ENCODE results near the gene PKP4. TPM values are rescaled to one million over a fixed set of nuclear protein-coding genes. Genes with fewer than 3 reads are reported as not detected.

Gene PKP4
- total RNA-seq, 1 donor from 2014 or later: 62.9 TPM

DNA sequence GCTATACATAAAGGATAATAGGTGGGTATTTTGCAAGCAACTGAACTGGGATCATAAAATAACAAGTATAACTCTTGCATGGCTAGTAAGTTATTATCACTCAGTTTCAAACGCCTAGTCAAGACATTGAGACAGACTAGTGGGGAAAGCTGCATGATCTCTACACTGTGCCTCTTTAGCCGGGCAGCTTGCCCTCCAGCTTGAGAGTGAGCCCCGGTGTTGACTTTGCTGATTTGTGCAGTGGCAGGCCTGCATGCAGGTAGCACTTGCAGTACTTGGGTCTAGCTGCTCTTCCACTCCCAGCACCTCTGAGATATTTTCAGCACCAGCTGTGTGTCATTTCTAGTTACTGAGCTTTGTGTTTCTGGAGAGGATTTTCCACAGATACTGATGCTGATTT is 219.5 kb downstream of the PKP4 start:
- TF ChIP-seq, protein P1, sequence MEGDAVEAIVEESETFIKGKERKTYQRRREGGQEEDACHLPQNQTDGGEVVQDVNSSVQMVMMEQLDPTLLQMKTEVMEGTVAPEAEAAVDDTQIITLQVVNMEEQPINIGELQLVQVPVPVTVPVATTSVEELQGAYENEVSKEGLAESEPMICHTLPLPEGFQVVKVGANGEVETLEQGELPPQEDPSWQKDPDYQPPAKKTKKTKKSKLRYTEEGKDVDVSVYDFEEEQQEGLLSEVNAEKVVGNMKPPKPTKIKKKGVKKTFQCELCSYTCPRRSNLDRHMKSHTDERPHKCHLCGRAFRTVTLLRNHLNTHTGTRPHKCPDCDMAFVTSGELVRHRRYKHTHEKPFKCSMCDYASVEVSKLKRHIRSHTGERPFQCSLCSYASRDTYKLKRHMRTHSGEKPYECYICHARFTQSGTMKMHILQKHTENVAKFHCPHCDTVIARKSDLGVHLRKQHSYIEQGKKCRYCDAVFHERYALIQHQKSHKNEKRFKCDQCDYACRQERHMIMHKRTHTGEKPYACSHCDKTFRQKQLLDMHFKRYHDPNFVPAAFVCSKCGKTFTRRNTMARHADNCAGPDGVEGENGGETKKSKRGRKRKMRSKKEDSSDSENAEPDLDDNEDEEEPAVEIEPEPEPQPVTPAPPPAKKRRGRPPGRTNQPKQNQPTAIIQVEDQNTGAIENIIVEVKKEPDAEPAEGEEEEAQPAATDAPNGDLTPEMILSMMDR (IDR thresholded peaks at IDR 0.05; ENCODE audit: unreplicated experiment): no peak
- no peaks in the 10 kb centered on the region for H3K9me3 Mint-ChIP-seq (ENCODE audit: low read depth)
- no peaks in the 10 kb centered on the region for H3K27me3 Mint-ChIP-seq
- H3K36me3 Mint-ChIP-seq (ENCODE audit: insufficient read depth): peaks cover 17% of the 10 kb centered on the region
- H3K4me1 Mint-ChIP-seq (ENCODE audit: low read depth): no peaks in the 10 kb centered on the region
- no peak for DNase-seq (ENCODE audit: low spot score, unreplicated experiment)
- H3K4me3 Mint-ChIP-seq (ENCODE audit: low read depth): no peak overlapping the region
- H3K27ac Mint-ChIP-seq: no peak overlapping the region

DNA sequence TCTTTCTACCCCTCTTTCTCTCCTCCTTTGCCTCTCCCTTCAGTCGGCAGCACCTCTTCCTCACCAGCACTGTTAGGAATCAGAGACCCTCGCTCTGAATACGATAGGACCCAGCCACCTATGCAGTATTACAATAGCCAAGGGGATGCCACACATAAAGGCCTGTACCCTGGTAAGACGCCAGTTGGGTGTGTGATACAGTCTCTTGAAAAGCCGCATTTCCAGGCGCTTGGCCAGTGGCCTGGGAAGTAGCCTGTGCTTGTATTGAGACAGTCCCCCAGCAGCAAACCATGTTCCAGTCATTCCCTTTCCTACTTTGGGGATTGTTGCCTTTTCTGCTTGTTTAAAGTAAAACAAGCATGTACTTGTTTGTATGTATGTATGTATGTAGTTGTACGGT is 219.9 kb downstream of the PKP4 start:
- H3K27ac Mint-ChIP-seq: no peak overlapping the region
- TF ChIP-seq, protein P1 (IDR thresholded peaks at IDR 0.05; ENCODE audit: unreplicated experiment): no peak

DNA sequence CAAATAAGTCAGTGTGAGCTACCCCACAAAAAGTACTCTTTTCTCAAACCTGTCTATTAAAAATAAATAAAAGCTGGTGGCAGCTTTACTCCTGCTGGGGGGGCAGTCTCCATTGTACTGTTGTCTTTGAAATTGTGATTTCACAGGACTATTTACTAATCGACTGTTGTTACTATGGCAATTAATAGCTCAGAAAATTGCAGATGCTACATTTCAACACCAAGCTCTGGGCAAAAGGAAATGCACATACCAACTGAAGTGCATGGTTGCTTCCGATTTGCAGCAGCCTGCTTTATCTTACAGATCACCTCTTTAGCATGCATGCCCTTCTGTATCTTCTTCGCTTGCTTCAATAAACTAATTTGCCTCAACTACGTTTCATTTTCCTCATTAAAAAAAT is 220.8 kb downstream of the PKP4 start:
- Mint-ChIP-seq H3K27ac (peak overlapping the region; percentile 56), H3K36me3 (ENCODE audit: insufficient read depth) (peaks cover 17% of the 10 kb centered on the region), H3K4me1 (ENCODE audit: low read depth) (no peaks in the 10 kb centered on the region), H3K9me3 (ENCODE audit: low read depth) (no peaks in the 10 kb centered on the region), H3K27me3 (no peaks in the 10 kb centered on the region), H3K4me3 (ENCODE audit: low read depth) (no peak overlapping the region)
- TF ChIP-seq, protein P1 (IDR thresholded peaks at IDR 0.05; ENCODE audit: unreplicated experiment): no peak
- DNase-seq (ENCODE audit: low spot score, unreplicated experiment): no peak

More for the DNA sequence above, 219.9 kb downstream of the PKP4 start:
- Mint-ChIP-seq H3K9me3 (ENCODE audit: low read depth) (no peaks in the 10 kb centered on the region), H3K36me3 (ENCODE audit: insufficient read depth) (peaks cover 17% of the 10 kb centered on the region), H3K27me3 (no peaks in the 10 kb centered on the region), H3K4me1 (ENCODE audit: low read depth) (no peaks in the 10 kb centered on the region), H3K4me3 (ENCODE audit: low read depth) (no peak overlapping the region)
- no peak for DNase-seq (ENCODE audit: low spot score, unreplicated experiment)

DNA sequence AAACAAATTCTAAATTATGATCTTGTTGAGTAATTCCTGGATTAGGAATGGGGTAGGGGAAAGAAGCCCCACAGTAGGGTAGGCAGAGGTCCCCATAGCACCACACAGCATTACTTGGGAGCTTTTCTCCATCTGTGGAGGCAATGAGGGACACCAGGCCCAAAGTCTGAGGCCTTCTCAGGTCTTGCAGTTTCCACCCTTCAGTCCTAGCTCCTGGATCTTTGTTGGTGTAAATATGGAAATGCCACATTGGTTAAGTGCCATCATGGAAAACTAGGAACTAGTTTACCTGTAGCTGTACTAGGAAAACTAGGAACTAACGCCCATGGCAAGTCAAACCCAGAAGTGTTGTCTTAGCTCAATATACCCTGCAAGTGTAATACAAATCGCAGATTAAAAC is 225.1 kb downstream of the PKP4 start:
- no peak overlapping the region for H3K27ac Mint-ChIP-seq

DNA sequence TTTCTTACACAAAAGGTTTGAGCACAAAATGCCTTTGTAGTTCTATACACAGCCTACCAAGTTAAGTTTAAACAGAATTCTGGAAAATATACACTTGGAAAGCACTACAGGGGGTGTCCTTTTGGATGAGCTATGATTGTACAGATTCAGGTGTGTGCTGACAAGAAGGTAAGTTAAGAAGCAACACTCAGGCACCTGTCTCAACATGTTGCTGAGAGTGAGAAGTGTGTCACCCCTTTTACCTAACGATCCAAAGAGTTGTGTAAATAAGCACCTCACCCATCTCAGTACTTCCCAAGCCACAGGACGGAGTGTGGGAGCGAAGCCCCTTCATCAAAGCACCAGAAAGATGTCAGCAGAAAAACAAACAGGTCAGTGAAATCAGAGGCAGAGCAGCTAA is 228.9 kb downstream of the PKP4 start:
- Mint-ChIP-seq H3K4me1 (ENCODE audit: low read depth) (peaks cover 8% of the 10 kb centered on the region), H3K27me3 (peaks cover 10% of the 10 kb centered on the region), H3K4me3 (ENCODE audit: low read depth) (no peak overlapping the region), H3K36me3 (ENCODE audit: insufficient read depth) (peaks cover 2% of the 10 kb centered on the region), H3K27ac (no peak overlapping the region), H3K9me3 (ENCODE audit: low read depth) (no peaks in the 10 kb centered on the region)
- TF ChIP-seq, protein P1 (IDR thresholded peaks at IDR 0.05; ENCODE audit: unreplicated experiment): no peak
- no peak for DNase-seq (ENCODE audit: low spot score, unreplicated experiment)

More for the DNA sequence above, 225.1 kb downstream of the PKP4 start:
- H3K4me3 Mint-ChIP-seq (ENCODE audit: low read depth): no peak overlapping the region
- H3K9me3 Mint-ChIP-seq (ENCODE audit: low read depth): no peaks in the 10 kb centered on the region
- peaks cover 9% of the 10 kb centered on the region for H3K36me3 Mint-ChIP-seq (ENCODE audit: insufficient read depth)
- DNase-seq (ENCODE audit: low spot score, unreplicated experiment): no peak
- peaks cover 8% of the 10 kb centered on the region for H3K4me1 Mint-ChIP-seq (ENCODE audit: low read depth)
- H3K27me3 Mint-ChIP-seq: no peaks in the 10 kb centered on the region
- TF ChIP-seq, protein P1 (IDR thresholded peaks at IDR 0.05; ENCODE audit: unreplicated experiment): no peak
